Stimulated activated CD4-positive, alpha-beta T cell treated with anti-CD3 and anti-CD28 coated beads, Interleukin-4, amount 100 ng/mL, for 24 hours (primary cell): ENCODE results near the gene CPXM1.
"Not testable (repeated sequence)": the region's sequence is repeated elsewhere in the genome, so short reads cannot be mapped to it uniquely, and the experiment has no call there.

Source experiments
- DNase-seq: peaks from one replicate; pipeline ENCODE4 v3.0.0-alpha.2; 2020

Gene CPXM1

DNA sequence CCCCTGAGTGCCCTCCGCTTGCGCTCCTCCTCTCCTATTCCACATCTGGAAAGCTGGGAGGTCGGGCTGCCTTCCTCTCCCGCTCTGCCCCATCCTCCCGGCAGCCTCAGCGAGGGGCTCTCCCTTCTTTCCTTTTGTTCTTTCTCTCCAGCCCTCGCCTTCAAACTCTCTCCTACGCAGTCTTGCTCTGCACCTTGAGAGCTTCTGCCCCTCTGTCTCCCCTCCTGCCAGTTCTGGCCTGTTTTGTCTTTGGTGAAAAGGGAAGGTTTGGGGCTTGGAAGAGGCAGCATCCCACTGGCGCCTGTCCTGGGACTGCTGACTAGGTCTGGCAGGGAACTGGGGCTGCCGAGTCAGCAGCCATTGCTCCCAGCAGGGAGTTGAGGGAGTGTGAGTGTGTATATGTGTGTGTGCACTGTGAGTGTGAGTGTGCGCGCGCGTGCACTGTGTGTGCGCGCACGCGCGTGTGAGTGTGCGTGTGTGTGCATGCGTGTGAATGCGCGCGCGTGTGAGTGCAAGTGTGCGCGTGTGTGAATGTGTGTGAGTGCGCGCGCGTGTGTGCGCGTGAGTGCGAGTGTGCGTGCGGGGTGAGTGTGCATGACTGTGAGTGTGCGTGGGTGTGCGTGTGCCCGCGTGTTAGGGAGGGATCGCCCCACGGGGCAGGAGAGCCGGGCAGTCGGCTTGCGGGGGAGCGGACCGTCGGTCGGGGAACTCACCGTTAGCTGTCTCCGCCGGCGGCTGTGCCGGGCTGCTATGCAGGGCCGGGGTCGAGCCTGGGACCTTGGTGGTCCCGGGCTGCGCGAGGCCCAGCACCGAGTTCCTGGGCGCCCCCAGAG, 523 bp downstream of the CPXM1 start:
- no peak for DNase-seq

- no peak for DNase-seq
Measured at GRCh38 chr20:2799271-2799670, 1.2 kb downstream of the CPXM1 start.

GRCh38 chr20:2798814-2799213, 1.6 kb downstream of the CPXM1 start:
- DNase-seq, result no peak

GRCh38 chr20:2798095-2798805, 2.2 kb downstream of the CPXM1 start:
- DNase-seq, result no peak

- no peak for DNase-seq
Measured at GRCh38 chr20:2797136-2797983, 3.1 kb downstream of the CPXM1 start.

- DNase-seq, result no peak
Measured at GRCh38 chr20:2796011-2796660, 4.3 kb downstream of the CPXM1 start.

GRCh38 chr20:2795451-2795850, 5.0 kb downstream of the CPXM1 start:
- no peak for DNase-seq

DNA sequence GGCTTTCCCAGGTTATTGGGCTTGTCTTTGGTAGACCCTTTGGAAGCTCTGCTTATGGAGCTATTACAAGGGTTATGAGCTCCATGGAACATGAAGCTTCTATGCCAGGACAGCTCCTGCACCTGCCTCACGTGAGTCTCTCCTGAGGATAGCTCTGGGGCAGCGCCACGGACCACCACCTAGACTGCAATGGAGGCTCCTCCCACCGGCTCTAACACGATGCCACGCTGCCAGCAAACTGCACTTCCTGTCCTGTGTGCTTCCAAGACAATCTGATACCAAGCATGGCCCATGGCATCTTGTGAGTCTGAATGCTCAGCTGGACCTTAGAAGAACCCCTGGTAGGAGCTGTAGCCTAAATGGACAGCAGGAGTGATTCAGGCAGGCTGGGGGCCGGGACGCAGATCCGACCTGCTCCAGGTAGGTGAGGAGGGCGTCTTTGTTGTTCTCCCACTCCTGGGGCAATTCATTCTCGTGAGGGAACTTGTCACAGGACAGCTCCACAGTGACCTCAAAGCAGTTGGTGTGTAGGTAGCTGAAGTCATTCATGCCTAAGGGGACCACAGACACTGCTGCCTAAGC, 5.5 kb downstream of the CPXM1 start:
- DNase-seq, result no peak

DNA sequence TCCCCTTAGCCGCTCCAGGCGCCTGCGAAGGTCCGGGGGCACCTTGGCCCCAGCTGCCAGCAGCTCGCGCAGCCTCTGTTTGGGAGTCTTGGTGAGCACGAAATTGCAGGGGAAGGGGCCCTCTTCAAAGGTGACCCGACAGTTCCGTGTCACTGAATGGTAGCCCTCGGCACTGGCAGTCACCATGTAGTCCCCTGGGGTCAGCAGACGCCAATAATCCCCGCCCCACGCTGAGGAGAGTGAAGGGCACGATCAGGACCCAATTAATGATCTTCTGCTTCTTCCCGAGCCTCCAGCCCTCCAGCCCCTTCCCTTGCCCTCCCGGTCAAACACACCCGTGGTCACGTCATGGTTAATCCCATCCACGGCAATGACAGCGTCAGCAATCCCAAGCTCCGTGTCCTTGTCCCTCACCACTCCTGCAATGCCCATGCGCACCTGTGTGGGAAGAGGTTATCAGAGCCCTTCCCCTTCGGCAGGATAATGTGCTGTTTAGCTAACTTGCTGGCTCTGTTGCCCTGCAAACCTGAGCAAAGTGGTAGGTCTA, 6.2 kb downstream of the CPXM1 start:
- DNase-seq, result no peak

DNA sequence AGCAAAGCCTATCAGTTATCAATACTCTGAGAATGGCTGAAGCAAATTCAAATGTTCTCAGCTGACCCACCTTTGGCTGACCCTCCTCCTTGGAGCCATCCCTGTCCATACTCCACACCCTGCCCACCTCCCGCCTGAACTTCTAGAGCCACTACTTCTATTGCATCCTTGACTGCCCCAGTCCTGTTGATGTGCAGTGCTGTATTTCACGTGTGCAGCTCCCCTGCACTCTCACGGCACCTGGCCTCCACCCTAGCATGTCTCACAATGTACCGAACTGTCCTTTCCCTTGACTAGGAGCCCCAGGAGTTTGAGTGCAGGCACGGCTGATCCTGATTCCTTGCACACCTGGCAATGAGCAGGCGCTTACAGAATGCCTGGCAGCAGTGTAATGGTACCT, 7.0 kb downstream of the CPXM1 start:
- DNase-seq, result no peak

GRCh38 chr20:2783908-2784566, 16.4 kb downstream of the CPXM1 start:
- no peak for DNase-seq

GRCh38 chr20:2780948-2781347, 19.5 kb downstream of the CPXM1 start:
- no peak for DNase-seq

GRCh38 chr20:2778602-2779321, 21.7 kb downstream of the CPXM1 start:
- DNase-seq, result no peak

GRCh38 chr20:2775139-2775538, 25.3 kb downstream of the CPXM1 start:
- DNase-seq, result no peak

GRCh38 chr20:2773812-2774211, 26.6 kb downstream of the CPXM1 start:
- DNase-seq, result no peak

DNA sequence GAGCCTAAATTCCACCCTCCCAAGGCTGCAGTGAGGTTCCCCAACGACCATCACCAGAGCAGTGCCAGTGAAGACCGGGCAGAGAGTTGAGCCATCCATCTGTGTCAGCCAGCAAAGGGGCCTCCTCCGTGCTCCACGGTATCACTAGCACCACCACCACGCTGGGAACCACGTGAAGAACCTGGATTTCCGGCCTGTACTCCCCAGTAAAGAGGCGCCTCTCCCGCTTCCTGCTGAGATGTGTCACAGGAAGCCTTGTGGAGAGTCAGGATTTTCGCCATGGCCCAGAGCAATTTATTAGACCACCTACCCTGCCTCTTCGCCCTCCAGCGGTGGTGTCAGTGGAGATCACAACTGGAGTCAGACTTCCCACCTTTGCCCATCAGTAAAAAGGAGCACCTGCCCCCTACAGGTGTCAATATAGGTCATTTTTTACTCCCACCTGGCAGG, 28.8 kb downstream of the CPXM1 start:
- DNase-seq, result no peak

DNA sequence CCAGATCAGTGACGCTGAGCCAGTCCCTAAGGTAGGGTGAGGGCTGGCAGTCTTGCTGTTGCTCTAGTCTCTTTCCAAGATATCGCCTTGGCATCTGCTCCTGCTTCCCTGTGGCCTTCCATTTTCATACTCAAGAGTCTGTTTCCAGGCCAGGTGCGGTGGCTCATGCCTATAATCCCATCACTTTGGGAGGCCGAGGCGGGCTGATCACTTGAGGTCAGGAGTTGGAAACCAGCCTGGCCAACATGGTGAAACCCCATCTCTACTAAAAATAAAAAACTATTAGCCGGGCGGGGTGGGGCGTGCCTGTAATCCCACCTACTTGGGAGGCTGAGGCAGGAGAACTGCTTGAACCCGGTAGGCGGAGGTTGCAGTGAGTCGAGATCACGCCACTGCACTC, 30.3 kb downstream of the CPXM1 start:
- not testable (repeated sequence) for DNase-seq

GRCh38 chr20:2768632-2769015, 31.8 kb downstream of the CPXM1 start:
- no peak for DNase-seq

DNA sequence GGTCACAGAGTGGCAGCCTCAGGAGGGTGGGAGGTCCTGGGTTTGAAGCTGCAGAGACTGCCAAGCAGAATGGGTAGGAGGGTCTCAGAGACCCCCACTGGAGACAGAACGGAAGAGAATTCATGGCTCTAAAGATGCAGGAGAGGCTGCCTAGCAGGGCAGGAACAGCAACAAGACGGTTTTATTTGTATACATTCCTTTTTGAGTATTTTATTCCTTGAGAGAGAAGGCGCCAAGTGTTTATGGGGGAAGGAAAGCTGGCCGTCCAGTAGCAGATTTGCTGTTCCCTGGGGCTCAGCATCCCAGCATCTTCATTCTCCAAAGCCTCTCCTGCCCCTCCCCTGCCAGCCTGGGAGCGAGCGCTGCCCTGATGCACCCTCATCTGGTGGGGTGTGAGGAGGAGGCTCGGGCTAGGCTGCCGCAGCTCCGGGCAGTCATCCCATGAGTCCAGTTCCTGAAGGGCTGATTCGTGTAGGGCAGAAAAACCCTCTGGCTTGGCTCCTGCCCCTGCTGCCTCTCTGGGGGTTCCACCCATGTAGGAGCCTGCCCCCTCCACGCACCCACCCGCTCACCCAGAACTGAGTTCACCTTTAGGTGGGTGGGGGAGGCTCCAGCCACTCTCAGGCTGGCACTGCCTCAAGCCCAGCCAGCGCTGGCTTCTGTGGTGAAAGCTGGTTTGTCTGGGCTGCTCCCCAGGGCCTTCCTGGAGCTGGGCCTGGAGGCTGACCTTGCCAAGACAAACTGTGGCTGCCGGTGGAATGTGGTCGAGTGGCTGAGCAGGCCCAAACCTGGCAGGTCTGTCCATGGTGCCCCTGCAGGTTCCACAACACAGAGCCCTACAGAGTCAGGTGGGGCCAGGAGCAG, 32.4 kb downstream of the CPXM1 start:
- no peak for DNase-seq

GRCh38 chr20:2763186-2763585, 37.2 kb downstream of the CPXM1 start:
- no peak for DNase-seq
